GM23338 (cell line): ENCODE measurements around the gene PPP4R2. TPM values are rescaled to one million over a fixed set of nuclear protein-coding genes. Genes with fewer than 3 reads are reported as not detected.

Source experiments
- ATAC-seq: fragments of 200-7000 bp; cut with Tn5 transposase; 3 replicates; pipeline ENCODE4 v1.9.1; 2020
- DNase-seq: peaks from one replicate; pipeline ENCODE4 v3.0.0-alpha.2; 2015; ENCODE audit warnings: low spot score
- H2AFZ ChIP-seq: fragments of 200-600 bp; sonication (generic); 2 replicates; pipeline ENCODE4 v1.8.0; 2016; ENCODE audit warnings: antibody characterized with exemption, mild to moderate bottlenecking, moderate library complexity
- H3F3A ChIP-seq: fragments of 200-600 bp; sonication (generic); replicated peaks from 2 replicates; pipeline ENCODE4 v1.8.0; 2017; ENCODE audit warnings: antibody characterized with exemption, mixed run types, low read depth
- H3K27ac ChIP-seq: fragments of 200-600 bp; sonication (generic); 2 replicates; pipeline ENCODE4 v1.6.1; 2016; ENCODE audit warnings: low read depth
- H3K27me3 ChIP-seq: fragments of 200-600 bp; sonication (generic); 2 replicates; pipeline ENCODE4 v1.8.0; 2016; ENCODE audit warnings: mild to moderate bottlenecking, mixed run types, moderate library complexity; ENCODE audit not compliant: insufficient read depth
- H3K36me3 ChIP-seq: fragments of 200-600 bp; sonication (generic); 2 replicates; pipeline ENCODE4 v1.8.0; 2016; ENCODE audit warnings: mild to moderate bottlenecking; ENCODE audit not compliant: insufficient read depth
- H3K4me1 ChIP-seq: fragments of 200-600 bp; sonication (generic); 2 replicates; pipeline ENCODE4 v1.8.0; 2016; ENCODE audit warnings: mild to moderate bottlenecking, moderate library complexity; ENCODE audit not compliant: insufficient read depth
- H3K4me2 ChIP-seq: fragments of 200-600 bp; sonication (generic); 2 replicates; pipeline ENCODE4 v1.7.1; 2017; ENCODE audit warnings: mixed run types
- H3K4me3 ChIP-seq: fragments of 200-600 bp; sonication (generic); 2 replicates; pipeline ENCODE4 v1.6.1; 2016; ENCODE audit warnings: mixed run types
- H3K79me2 ChIP-seq: fragments of 200-600 bp; sonication (generic); replicated peaks from 2 replicates; pipeline ENCODE4 v1.8.0; 2017; ENCODE audit warnings: mild to moderate bottlenecking; ENCODE audit not compliant: insufficient read depth
- H3K9me2 ChIP-seq: fragments of 200-600 bp; sonication (generic); 2 replicates; pipeline ENCODE4 v1.8.0; 2017; ENCODE audit not compliant: insufficient read depth
- H4K20me1 ChIP-seq: fragments of 200-600 bp; sonication (generic); replicated peaks from 2 replicates; pipeline ENCODE4 v1.8.0; 2017; ENCODE audit warnings: mild to moderate bottlenecking; ENCODE audit not compliant: insufficient read depth
- H3K27ac Mint-ChIP-seq: 2 replicates; pipeline ENCODE4 v1.8.0; 2020; ENCODE audit warnings: inconsistent platforms, mild to moderate bottlenecking, moderate library complexity, mixed read lengths
- H3K27me3 Mint-ChIP-seq: 3 replicates; pipeline ENCODE4 v1.8.0; 2022; ENCODE audit warnings: low read depth, mild to moderate bottlenecking, moderate library complexity, mixed read lengths, inconsistent platforms; ENCODE audit not compliant: insufficient read depth, poor library complexity
- H3K36me3 Mint-ChIP-seq: 3 replicates; pipeline ENCODE4 v1.8.0; 2021; ENCODE audit warnings: low read depth, mild to moderate bottlenecking, inconsistent platforms, moderate library complexity, mixed read lengths
- H3K4me1 Mint-ChIP-seq: 3 replicates; pipeline ENCODE4 v1.8.0; 2020; ENCODE audit warnings: mild to moderate bottlenecking, inconsistent platforms, mixed read lengths
- H3K4me3 Mint-ChIP-seq: 3 replicates; pipeline ENCODE4 v1.8.0; 2021; ENCODE audit warnings: moderate library complexity, mild to moderate bottlenecking, inconsistent platforms, mixed read lengths
- H3K9me3 Mint-ChIP-seq: 3 replicates; pipeline ENCODE4 v1.8.0; 2020; ENCODE audit warnings: moderate library complexity, mild to moderate bottlenecking, inconsistent platforms, mixed read lengths
- CREB1 ChIP-seq: fragments of 250-450 bp; sonication (Bioruptor Pico); IDR thresholded peaks from 2 replicates; pipeline ENCODE4 v1.5.0; 2020; ENCODE audit warnings: low read depth, mild to moderate bottlenecking, moderate library complexity
- polyA plus RNA-seq: library from polyadenylated mRNA; unstranded; fragments of >200 nt; fragmentation: Nextera tagmentation; extraction: Ambion mirVana; gene quantifications from 2 replicates; pipeline ENCODE4 v1.2.1, GENCODE V29; 2016
- total RNA-seq: library from RNA; depleted of rRNA; stranded (reverse); fragments of >200 nt; shearing (Covaris generic); gene quantifications from 2 replicates; pipeline ENCODE4 v1.2.3, GENCODE V29; 2014
- TF ChIP-seq, protein P1 (sequence below), 2 experiments: fragments of 200-600 bp in 1 of 2; sonication (generic) in 1 of 2; conservative IDR thresholded peaks; 2 replicates each; pipeline versions ENCODE4 v1.5.1 to v1.6.1; 2016 to 2017; ENCODE audit warnings: antibody characterized with exemption in 2 of 2, low read depth in 2 of 2, mild to moderate bottlenecking in 2 of 2, moderate library complexity in 1 of 2
- TF ChIP-seq, protein P2 (sequence below): IDR thresholded peaks from one replicate; pipeline ENCODE4 v1.6.1; 2018; ENCODE audit warnings: antibody characterized with exemption; ENCODE audit not compliant: unreplicated experiment

Gene PPP4R2
- total and polyA plus RNA-seq, 2 experiments from 2014 or later, result 62.7 to 117 TPM

DNA sequence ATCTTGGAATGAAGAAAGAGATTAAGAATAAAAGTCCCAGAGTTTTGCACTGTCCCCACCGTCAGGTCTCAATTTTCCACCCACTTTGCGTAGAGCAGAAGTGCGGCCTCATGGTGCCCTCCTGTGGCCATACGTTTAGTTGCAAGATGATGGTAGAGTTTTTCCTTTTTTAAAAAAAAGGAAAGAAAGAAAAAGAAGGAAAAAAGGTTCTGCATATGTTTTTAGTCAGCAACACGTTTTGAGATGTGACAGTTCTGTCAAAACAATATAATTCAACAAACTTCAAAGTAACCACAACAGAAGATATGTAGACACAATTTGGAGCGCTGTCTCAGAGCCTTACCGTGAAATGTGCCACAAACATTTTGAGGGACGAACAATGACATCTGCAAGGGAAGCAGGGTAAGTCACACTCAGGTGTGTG is 89.5 kb downstream of the PPP4R2 start:
- no peaks in the 10 kb centered on the region for H3K79me2 ChIP-seq
- H3K4me2 ChIP-seq, result no peak overlapping the region
- H3K27ac ChIP-seq, result no peak overlapping the region
- ATAC-seq (peak; percentile 58), DNase-seq (peak; percentile 60)
- Mint-ChIP-seq H3K9me3 (peaks cover 3% of the 10 kb centered on the region; the same call in 1 of the 3 replicates), H3K4me1 (no peaks in the 10 kb centered on the region), H3K4me3 (no peak overlapping the region), H3K27ac (no peak overlapping the region), H3K36me3 (no peaks in the 10 kb centered on the region), H3K27me3 (peaks cover 4% of the 10 kb centered on the region)
- no peaks in the 10 kb centered on the region for H3F3A ChIP-seq
- H3K27me3 ChIP-seq, result no peaks in the 10 kb centered on the region
- TF ChIP-seq, protein P1, sequence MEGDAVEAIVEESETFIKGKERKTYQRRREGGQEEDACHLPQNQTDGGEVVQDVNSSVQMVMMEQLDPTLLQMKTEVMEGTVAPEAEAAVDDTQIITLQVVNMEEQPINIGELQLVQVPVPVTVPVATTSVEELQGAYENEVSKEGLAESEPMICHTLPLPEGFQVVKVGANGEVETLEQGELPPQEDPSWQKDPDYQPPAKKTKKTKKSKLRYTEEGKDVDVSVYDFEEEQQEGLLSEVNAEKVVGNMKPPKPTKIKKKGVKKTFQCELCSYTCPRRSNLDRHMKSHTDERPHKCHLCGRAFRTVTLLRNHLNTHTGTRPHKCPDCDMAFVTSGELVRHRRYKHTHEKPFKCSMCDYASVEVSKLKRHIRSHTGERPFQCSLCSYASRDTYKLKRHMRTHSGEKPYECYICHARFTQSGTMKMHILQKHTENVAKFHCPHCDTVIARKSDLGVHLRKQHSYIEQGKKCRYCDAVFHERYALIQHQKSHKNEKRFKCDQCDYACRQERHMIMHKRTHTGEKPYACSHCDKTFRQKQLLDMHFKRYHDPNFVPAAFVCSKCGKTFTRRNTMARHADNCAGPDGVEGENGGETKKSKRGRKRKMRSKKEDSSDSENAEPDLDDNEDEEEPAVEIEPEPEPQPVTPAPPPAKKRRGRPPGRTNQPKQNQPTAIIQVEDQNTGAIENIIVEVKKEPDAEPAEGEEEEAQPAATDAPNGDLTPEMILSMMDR (conservative IDR thresholded peaks at IDR 0.05; ENCODE audit: low read depth in 2 of 2), result peak; percentile 92 to 93
- no peak for TF ChIP-seq CREB1 (CRISPR knock-in tag)
- H3K9me2 ChIP-seq, result no peaks in the 10 kb centered on the region
- H3K4me3 ChIP-seq, result no peak overlapping the region
- no peaks in the 10 kb centered on the region for H4K20me1 ChIP-seq
- H3K36me3 ChIP-seq, result no peaks in the 10 kb centered on the region
- no peaks in the 10 kb centered on the region for H3K4me1 ChIP-seq
- H2AFZ ChIP-seq, result no peak overlapping the region

DNA sequence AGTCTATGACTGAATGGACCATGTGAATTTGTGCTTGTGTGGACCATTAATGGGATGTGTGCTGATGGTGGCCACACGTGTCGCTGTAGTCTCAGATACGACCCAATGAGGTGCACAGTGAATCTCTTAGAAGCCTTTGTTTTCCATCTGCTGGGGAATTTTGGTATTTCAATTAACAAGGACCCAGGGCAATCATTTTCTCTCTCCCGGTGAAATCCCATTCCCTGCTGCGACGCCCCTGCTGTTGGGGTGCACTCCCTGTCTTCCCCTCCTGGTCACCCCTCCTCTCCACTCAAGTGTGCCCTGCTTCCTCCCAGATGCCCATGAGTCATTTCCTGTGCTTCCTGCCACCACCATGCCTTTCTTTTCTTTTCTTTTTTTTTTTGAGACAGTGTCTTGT is 97.5 kb downstream of the PPP4R2 start:
- TF ChIP-seq, protein P1 (conservative IDR thresholded peaks at IDR 0.05; ENCODE audit: low read depth in 2 of 2), result peak; percentile 8 to 36; a peak in 2 of 4 replicates
- TF ChIP-seq, protein P2, sequence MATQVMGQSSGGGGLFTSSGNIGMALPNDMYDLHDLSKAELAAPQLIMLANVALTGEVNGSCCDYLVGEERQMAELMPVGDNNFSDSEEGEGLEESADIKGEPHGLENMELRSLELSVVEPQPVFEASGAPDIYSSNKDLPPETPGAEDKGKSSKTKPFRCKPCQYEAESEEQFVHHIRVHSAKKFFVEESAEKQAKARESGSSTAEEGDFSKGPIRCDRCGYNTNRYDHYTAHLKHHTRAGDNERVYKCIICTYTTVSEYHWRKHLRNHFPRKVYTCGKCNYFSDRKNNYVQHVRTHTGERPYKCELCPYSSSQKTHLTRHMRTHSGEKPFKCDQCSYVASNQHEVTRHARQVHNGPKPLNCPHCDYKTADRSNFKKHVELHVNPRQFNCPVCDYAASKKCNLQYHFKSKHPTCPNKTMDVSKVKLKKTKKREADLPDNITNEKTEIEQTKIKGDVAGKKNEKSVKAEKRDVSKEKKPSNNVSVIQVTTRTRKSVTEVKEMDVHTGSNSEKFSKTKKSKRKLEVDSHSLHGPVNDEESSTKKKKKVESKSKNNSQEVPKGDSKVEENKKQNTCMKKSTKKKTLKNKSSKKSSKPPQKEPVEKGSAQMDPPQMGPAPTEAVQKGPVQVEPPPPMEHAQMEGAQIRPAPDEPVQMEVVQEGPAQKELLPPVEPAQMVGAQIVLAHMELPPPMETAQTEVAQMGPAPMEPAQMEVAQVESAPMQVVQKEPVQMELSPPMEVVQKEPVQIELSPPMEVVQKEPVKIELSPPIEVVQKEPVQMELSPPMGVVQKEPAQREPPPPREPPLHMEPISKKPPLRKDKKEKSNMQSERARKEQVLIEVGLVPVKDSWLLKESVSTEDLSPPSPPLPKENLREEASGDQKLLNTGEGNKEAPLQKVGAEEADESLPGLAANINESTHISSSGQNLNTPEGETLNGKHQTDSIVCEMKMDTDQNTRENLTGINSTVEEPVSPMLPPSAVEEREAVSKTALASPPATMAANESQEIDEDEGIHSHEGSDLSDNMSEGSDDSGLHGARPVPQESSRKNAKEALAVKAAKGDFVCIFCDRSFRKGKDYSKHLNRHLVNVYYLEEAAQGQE, result no peak
- Histone ChIP-seq H3K27me3 (no peaks in the 10 kb centered on the region), H3K36me3 (no peaks in the 10 kb centered on the region), H3K4me1 (peaks cover 13% of the 10 kb centered on the region), H3K4me2 (peak overlapping the region; percentile 64; the same call in 1 of the 2 replicates), H3K9me2 (no peaks in the 10 kb centered on the region), H4K20me1 (no peaks in the 10 kb centered on the region), H3K4me3 (no peak overlapping the region), H3K79me2 (no peaks in the 10 kb centered on the region), H3K27ac (no peak overlapping the region), H3F3A (no peaks in the 10 kb centered on the region), H2AFZ (peak overlapping the region; percentile 83)
- ATAC-seq, result peak; percentile 10; the same call in 2 of the 3 replicates
- peak; percentile 44 for DNase-seq
- no peaks in the 10 kb centered on the region for H3K36me3 Mint-ChIP-seq
- peaks cover 4% of the 10 kb centered on the region for H3K27me3 Mint-ChIP-seq
- H3K9me3 Mint-ChIP-seq, result peaks cover 3% of the 10 kb centered on the region; the same call in 2 of the 3 replicates
- H3K27ac Mint-ChIP-seq, result peak overlapping the region; percentile 2; the same call in 1 of the 2 replicates
- H3K4me1 Mint-ChIP-seq, result peaks cover 11% of the 10 kb centered on the region
- H3K4me3 Mint-ChIP-seq, result no peak overlapping the region
